Tongue (tissue), 2 donors: ENCODE data around the gene FAM228B. TPM values are rescaled to one million over a fixed set of nuclear protein-coding genes. Genes with fewer than 3 reads are reported as not detected.
A peak's percentile ranks its signal among the peaks of the same experiment; 100 is the strongest.
"Not testable (repeated sequence)": the region's sequence is repeated elsewhere in the genome, so short reads cannot be mapped to it uniquely, and the experiment has no call there.

Source experiments
- DNase-seq: peaks from one replicate; pipeline ENCODE4 v3.0.0-alpha.2; 2015
- total RNA-seq: library from RNA; depleted of rRNA; stranded (reverse); fragments of >200 nt; gene quantifications from one replicate; pipeline ENCODE4 v1.2.3, GENCODE V29; 2014

The FAM228B gene
- total RNA-seq, 1 donor from 2014 or later, result 39.4 TPM

- no peak for DNase-seq
Measured at GRCh38 chr2:24159708-24160107, 36.4 kb downstream of the FAM228B start.

GRCh38 chr2:24160761-24161160, 37.5 kb downstream of the FAM228B start:
- no peak for DNase-seq

GRCh38 chr2:24162494-24162893, 39.2 kb downstream of the FAM228B start:
- no peak for DNase-seq

- no peak for DNase-seq
Measured at GRCh38 chr2:24163186-24163585, 39.9 kb downstream of the FAM228B start.

GRCh38 chr2:24163601-24164000, 40.3 kb downstream of the FAM228B start:
- DNase-seq, result no peak

- no peak for DNase-seq
Measured at GRCh38 chr2:24164416-24164973, 41.2 kb downstream of the FAM228B start.

- no peak for DNase-seq
Measured at GRCh38 chr2:24169023-24169422, 45.8 kb downstream of the FAM228B start.

- DNase-seq, result no peak
Measured at GRCh38 chr2:24174851-24175277, 51.6 kb downstream of the FAM228B start, which contains the start of gene FAM228A. Gene FAM228A (plus strand): TSS chr2:24175053. CDS start chr2:24175481, 428 bp downstream.

- no peak for DNase-seq
Measured at GRCh38 chr2:24175631-24176187, 52.4 kb downstream of the FAM228B start.

GRCh38 chr2:24176326-24176725, 53.1 kb downstream of the FAM228B start:
- peak; percentile 20 for DNase-seq

- DNase-seq, result no peak
Measured at GRCh38 chr2:24179683-24180082, 56.4 kb downstream of the FAM228B start.

- DNase-seq, result peak; percentile 49
Measured at GRCh38 chr2:24181849-24182248, 58.6 kb downstream of the FAM228B start.

- peak; percentile 33 for DNase-seq
Measured at GRCh38 chr2:24182507-24182906, 59.2 kb downstream of the FAM228B start.

GRCh38 chr2:24183366-24184069, 60.2 kb downstream of the FAM228B start:
- no peak for DNase-seq

GRCh38 chr2:24189551-24189950, 66.3 kb downstream of the FAM228B start:
- DNase-seq, result no peak

- DNase-seq, result no peak
Measured at GRCh38 chr2:24190503-24190902, 67.2 kb downstream of the FAM228B start.

GRCh38 chr2:24191156-24191555, 67.9 kb downstream of the FAM228B start:
- DNase-seq, result no peak

GRCh38 chr2:24191848-24192247, 68.6 kb downstream of the FAM228B start:
- DNase-seq, result no peak

- DNase-seq, result not testable (repeated sequence)
Measured at GRCh38 chr2:24197213-24197612, 73.9 kb downstream of the FAM228B start.

GRCh38 chr2:24199968-24200590, 76.8 kb downstream of the FAM228B start:
- DNase-seq, result no peak

GRCh38 chr2:24200799-24201198, 77.5 kb downstream of the FAM228B start:
- DNase-seq, result no peak

- no peak for DNase-seq
Measured at GRCh38 chr2:24203029-24203786, 79.9 kb downstream of the FAM228B start.

- no peak for DNase-seq
Measured at GRCh38 chr2:24203787-24204150, 80.5 kb downstream of the FAM228B start.
